Body of pancreas (tissue), 4 donors: ENCODE results near the gene TCAP. TPM values are rescaled to one million over a fixed set of nuclear protein-coding genes. Genes with fewer than 3 reads are reported as not detected.

ENCODE experiments used
- ATAC-seq: fragments of 150-250 bp; one replicate; pipeline ENCODE4 v1.9.1; 2016
- DNase-seq, 4 donors: peaks; one replicate each; pipeline ENCODE4 v3.0.0-alpha.2; 2019
- H3K27ac ChIP-seq, 4 donors: fragments of 200-600 bp; sonication (generic); 1 replicate in 3 of 4; 2 replicates in 1 of 4; pipeline versions ENCODE4 v1.5.1 to v1.6.1; 2016 to 2019; ENCODE audit warnings: mild to moderate bottlenecking in 1 of 4, mixed read lengths in 1 of 4, moderate library complexity in 1 of 4
- H3K27me3 ChIP-seq, 2 donors: fragments of 200-600 bp; sonication (generic); one replicate each; pipeline ENCODE4 v1.6.0; 2016; ENCODE audit warnings: mild to moderate bottlenecking in 1 of 2
- H3K36me3 ChIP-seq, 2 donors: fragments of 200-600 bp; sonication (generic); replicated peaks in 1 of 2; 2 replicates each; pipeline ENCODE4 v1.5.1; 2016; ENCODE audit warnings: low read depth in 2 of 2; ENCODE audit not compliant: insufficient read depth in 1 of 2
- H3K4me1 ChIP-seq: fragments of 200-600 bp; sonication (generic); one replicate; pipeline ENCODE4 v1.6.0; 2016
- H3K4me3 ChIP-seq, 2 donors: fragments of 200-600 bp; sonication (generic); 1 replicate in 1 of 2; 2 replicates in 1 of 2; pipeline ENCODE4 v1.5.1; 2016 to 2019
- H3K9me3 ChIP-seq, 3 donors: fragments of 200-600 bp; sonication (generic); 1 replicate in 2 of 3; 2 replicates in 1 of 3; pipeline ENCODE4 v1.5.1; 2016
- POLR2A ChIP-seq, 3 donors: fragments of 450-650 bp; IDR thresholded peaks; one replicate each; pipeline ENCODE4 v1.6.1; 2016; ENCODE audit warnings: antibody characterized with exemption in 3 of 3, mild to moderate bottlenecking in 2 of 3
- WGBS, 2 donors: methylation state at CpG; one replicate each; pipeline ENCODE4 v1.1.5; 2017; 5-methylcytosine and 5-hydroxymethylcytosine counted together
- intact Hi-C: fragments of 100-400 bp; cut with DNase I; formaldehyde crosslinking; loops from one replicate; pipeline ENCODE4 v1.15.1; 2023
- total RNA-seq, 2 donors: library from RNA; depleted of rRNA; stranded (reverse); fragments of >200 nt; gene quantifications; one replicate each; pipeline ENCODE4 v1.1.0, GENCODE V29; 2016
- TF ChIP-seq, protein P1 (sequence below), 7 experiments: fragments of 450-650 bp in 4 of 7; fragments of 200-600 bp in 3 of 7; sonication (generic) in 3 of 7; IDR thresholded peaks; one replicate each; pipeline ENCODE4 v1.5.1; 2016 to 2019; ENCODE audit warnings: antibody characterized with exemption in 7 of 7

Gene TCAP
- total RNA-seq, 2 donors from 2014 or later: 0.26 TPM; not detected in 1

DNA sequence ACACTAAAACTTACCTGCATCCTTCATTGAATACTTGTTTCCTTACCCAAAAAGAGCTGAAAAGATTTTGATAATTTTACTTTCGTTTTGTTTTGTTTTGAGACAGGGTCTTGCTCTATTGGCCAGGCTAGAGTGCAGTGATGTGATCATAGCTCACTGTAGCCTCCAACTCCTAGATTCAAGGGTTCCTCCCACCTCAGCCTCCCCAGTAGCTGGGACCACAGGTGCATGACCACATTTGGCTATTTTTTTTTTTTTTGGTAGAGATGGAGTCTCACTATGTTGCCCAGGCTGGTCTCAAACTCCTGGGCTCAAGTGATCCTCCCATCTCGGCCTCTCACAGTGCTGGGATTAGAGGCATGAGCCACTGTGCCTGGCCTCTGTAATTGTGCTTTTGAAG is 10.0 kb upstream of the TCAP start:
- TF ChIP-seq POLR2A (IDR thresholded peaks at IDR 0.05): no peak
- TF ChIP-seq, protein P1, sequence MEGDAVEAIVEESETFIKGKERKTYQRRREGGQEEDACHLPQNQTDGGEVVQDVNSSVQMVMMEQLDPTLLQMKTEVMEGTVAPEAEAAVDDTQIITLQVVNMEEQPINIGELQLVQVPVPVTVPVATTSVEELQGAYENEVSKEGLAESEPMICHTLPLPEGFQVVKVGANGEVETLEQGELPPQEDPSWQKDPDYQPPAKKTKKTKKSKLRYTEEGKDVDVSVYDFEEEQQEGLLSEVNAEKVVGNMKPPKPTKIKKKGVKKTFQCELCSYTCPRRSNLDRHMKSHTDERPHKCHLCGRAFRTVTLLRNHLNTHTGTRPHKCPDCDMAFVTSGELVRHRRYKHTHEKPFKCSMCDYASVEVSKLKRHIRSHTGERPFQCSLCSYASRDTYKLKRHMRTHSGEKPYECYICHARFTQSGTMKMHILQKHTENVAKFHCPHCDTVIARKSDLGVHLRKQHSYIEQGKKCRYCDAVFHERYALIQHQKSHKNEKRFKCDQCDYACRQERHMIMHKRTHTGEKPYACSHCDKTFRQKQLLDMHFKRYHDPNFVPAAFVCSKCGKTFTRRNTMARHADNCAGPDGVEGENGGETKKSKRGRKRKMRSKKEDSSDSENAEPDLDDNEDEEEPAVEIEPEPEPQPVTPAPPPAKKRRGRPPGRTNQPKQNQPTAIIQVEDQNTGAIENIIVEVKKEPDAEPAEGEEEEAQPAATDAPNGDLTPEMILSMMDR (IDR thresholded peaks at IDR 0.05): no peak
- peaks cover 6% of the 10 kb centered on the region for H3K4me1 ChIP-seq

DNA sequence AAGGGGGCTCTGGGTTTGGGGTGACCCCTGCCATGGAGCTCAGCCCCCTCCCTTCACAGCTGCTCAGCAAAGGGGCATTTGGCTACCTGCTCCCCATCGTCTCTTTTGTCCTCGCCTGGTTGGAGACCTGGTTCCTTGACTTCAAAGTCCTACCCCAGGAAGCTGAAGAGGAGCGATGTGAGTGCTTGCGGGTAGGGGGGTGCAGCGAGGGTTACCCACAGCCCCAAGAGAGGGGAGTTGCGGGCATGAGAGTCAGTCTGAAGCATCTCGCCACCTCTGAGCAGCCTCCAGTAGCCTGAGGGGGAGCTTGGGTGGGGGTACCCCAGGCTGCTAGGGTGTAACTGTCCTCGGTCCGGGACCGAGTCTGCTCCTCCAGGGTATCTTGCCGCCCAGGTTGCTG is 6.8 kb upstream of the TCAP start:
- TF ChIP-seq, protein P1 (IDR thresholded peaks at IDR 0.05): no peak
- TF ChIP-seq POLR2A (IDR thresholded peaks at IDR 0.05): no peak
- no peak overlapping the region for H3K4me3 ChIP-seq
- WGBS, 2 donors: 93 to 95% methylated on average over 11 of the region's 11 CpGs
- H3K27ac ChIP-seq: no peak overlapping the region
- DNase-seq (no peak), ATAC-seq (no peak)
- H3K4me1 ChIP-seq: peaks cover 5% of the 10 kb centered on the region
- no peaks in the 10 kb centered on the region for H3K27me3 ChIP-seq
- H3K36me3 ChIP-seq: peaks cover 0 to 9% of the 10 kb centered on the region in 2 donors
- H3K9me3 ChIP-seq: no peaks in the 10 kb centered on the region
- intact Hi-C loops: no loop called here

More for the DNA sequence above, 10.0 kb upstream of the TCAP start:
- no peak overlapping the region for H3K27ac ChIP-seq
- ATAC-seq (no peak), DNase-seq (no peak)
- H3K36me3 ChIP-seq: peaks cover 0 to 3% of the 10 kb centered on the region in 2 donors
- H3K9me3 ChIP-seq: no peaks in the 10 kb centered on the region
- no peak overlapping the region for H3K4me3 ChIP-seq
- H3K27me3 ChIP-seq: no peaks in the 10 kb centered on the region
- intact Hi-C loops: no loop called here
- WGBS, 2 donors: 74 to 86% methylated on average over 2 of the region's 2 CpGs

DNA sequence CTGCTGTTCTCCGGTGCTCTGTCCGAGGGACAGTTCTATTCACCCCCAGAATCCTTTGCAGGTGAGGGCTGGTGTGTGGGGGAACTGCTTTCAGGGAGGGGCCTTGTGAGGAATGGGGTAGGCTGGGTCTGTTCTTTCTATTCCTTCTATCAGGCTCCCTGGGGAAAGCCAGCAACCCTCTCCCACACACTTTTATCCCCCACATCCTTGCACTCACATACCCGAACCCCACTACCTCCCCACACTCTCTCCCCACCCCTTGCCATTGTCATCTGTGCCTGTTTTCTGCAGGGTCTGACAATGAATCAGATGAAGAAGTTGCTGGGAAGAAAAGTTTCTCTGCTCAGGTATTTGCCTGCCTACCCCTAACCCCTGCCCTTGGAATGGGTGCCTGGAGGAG is 6.4 kb upstream of the TCAP start:
- TF ChIP-seq POLR2A (IDR thresholded peaks at IDR 0.05): no peak
- TF ChIP-seq, protein P1 (IDR thresholded peaks at IDR 0.05): no peak
- peaks cover 3% of the 10 kb centered on the region for H3K4me1 ChIP-seq
- H3K36me3 ChIP-seq: peaks cover 0 to 9% of the 10 kb centered on the region in 2 donors
- WGBS, 2 donors: 76 to 94% methylated on average over 2 to 3 of the region's 3 CpGs
- ATAC-seq (no peak), DNase-seq (no peak)
- no peak overlapping the region for H3K4me3 ChIP-seq
- no peaks in the 10 kb centered on the region for H3K9me3 ChIP-seq
- intact Hi-C loops: no loop called here
- no peaks in the 10 kb centered on the region for H3K27me3 ChIP-seq
- no peak overlapping the region for H3K27ac ChIP-seq

DNA sequence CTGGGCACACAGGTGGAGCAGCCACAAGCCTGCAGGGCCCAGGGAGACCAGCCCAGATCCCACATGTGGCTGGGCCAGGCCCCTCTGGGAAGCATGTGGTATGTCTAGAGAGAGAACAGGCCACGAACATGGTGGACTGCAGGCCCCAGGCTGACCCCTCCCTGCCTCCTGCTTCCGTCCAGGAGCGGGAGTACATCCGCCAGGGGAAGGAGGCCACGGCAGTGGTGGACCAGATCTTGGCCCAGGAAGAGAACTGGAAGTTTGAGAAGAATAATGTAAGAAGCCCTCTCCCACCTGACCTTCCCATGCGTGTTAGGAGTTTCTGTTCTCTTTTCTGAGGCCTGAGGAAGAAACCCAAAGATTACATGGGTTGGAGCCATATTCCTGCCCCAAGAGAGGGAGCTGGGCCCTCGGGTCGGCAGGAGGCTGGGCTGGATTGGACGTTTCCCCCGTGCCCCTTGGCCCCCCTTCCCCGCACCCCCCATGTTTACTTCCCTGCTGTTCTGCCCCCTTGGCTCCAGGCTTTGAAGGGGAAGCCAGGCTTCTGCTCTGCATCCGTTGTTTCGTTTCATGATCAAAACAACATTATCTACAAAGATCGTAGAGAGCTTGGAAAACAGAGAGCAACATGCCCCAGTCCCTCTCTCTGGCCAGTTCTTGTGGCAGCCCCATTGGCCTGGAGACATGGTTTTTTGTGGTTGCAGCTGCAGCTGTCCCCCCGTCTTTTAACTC is 5.7 kb upstream of the TCAP start:
- DNase-seq (no peak), ATAC-seq (no peak)
- Histone ChIP-seq H3K27ac (no peak overlapping the region), H3K4me3 (no peak overlapping the region), H3K36me3 (peaks cover 0 to 9% of the 10 kb centered on the region in 2 donors), H3K9me3 (no peaks in the 10 kb centered on the region), H3K4me1 (peaks cover 4% of the 10 kb centered on the region), H3K27me3 (no peaks in the 10 kb centered on the region)
- WGBS, 2 donors: 69 to 85% methylated on average over 14 to 15 of the region's 15 CpGs
- intact Hi-C loops: no loop called here
- TF ChIP-seq, protein P1 (IDR thresholded peaks at IDR 0.05): no peak
- no peak for TF ChIP-seq POLR2A (IDR thresholded peaks at IDR 0.05)

DNA sequence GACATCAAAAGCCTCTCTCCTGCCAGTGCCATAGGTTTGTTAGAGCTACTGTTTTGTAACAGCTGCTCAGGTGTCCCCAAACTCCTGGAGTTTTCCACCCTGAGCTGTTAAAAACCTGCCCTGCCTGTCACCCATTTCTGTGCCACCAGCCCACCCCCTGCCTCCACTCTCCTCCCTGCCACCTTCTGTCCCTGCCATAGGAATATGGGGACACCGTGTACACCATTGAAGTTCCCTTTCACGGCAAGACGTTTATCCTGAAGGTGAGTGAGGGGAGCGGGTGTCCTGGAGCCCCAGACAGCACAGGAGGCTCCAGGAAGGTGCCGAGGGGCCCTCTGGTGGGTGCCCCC is 5.2 kb upstream of the TCAP start:
- TF ChIP-seq, protein P1 (IDR thresholded peaks at IDR 0.05): no peak
- TF ChIP-seq POLR2A (IDR thresholded peaks at IDR 0.05): no peak
- no peak for ATAC-seq

More for the DNA sequence above, 5.2 kb upstream of the TCAP start:
- no peak for DNase-seq
- Histone ChIP-seq H3K4me1 (peaks cover 4% of the 10 kb centered on the region), H3K27ac (no peak overlapping the region), H3K27me3 (no peaks in the 10 kb centered on the region), H3K36me3 (peaks cover 0 to 9% of the 10 kb centered on the region in 2 donors), H3K9me3 (no peaks in the 10 kb centered on the region), H3K4me3 (no peak overlapping the region)
- 60 to 86% methylated on average over 5 of the region's 5 CpGs for WGBS, 2 donors
- intact Hi-C loops: no loop called here
